DOHH2 (cell line): ENCODE measurements around the gene C19orf25.

Experiments
- H3F3A ChIP-seq: fragments of 200-600 bp; sonication (generic), shearing (Covaris generic); 2 replicates; pipeline ENCODE4 v1.6.0; 2016; ENCODE audit warnings: antibody characterized with exemption, mild to moderate bottlenecking; ENCODE audit not compliant: control insufficient read depth, insufficient read depth
- H3K27ac ChIP-seq: fragments of 200-600 bp; sonication (generic); 2 replicates; pipeline ENCODE4 v1.5.1; 2014; ENCODE audit warnings: low read depth, mild to moderate bottlenecking, low read length, moderate library complexity
- H3K27me3 ChIP-seq: fragments of 200-600 bp; sonication (generic); 2 replicates; pipeline ENCODE4 v1.6.1; 2014; ENCODE audit warnings: mild to moderate bottlenecking, low read length, mixed read lengths; ENCODE audit not compliant: control insufficient read depth
- H3K36me3 ChIP-seq: fragments of 200-600 bp; sonication (generic); 2 replicates; pipeline ENCODE4 v1.6.1; 2014; ENCODE audit warnings: mild to moderate bottlenecking, low read length, moderate library complexity, mixed read lengths; ENCODE audit not compliant: control insufficient read depth
- H3K4me1 ChIP-seq: fragments of 200-600 bp; sonication (generic); 2 replicates; pipeline ENCODE4 v1.6.1; 2014; ENCODE audit warnings: mild to moderate bottlenecking, low read length, mixed read lengths; ENCODE audit not compliant: control insufficient read depth
- H3K4me2 ChIP-seq: fragments of 200-600 bp; sonication (generic); 2 replicates; pipeline ENCODE4 v1.6.0; 2014; ENCODE audit warnings: mild to moderate bottlenecking, low read length, moderate library complexity
- H3K4me3 ChIP-seq: fragments of 200-600 bp; sonication (generic); 2 replicates; pipeline ENCODE4 v1.5.1; 2014; ENCODE audit warnings: mild to moderate bottlenecking, low read length, mixed read lengths
- H3K79me2 ChIP-seq: fragments of 200-600 bp; sonication (generic); 2 replicates; pipeline ENCODE4 v1.6.1; 2014; ENCODE audit warnings: mild to moderate bottlenecking, low read length, mixed read lengths; ENCODE audit not compliant: control insufficient read depth
- H3K9me2 ChIP-seq: fragments of 200-600 bp; sonication (generic); replicated peaks from 2 replicates; pipeline ENCODE4 v1.6.1; 2014; ENCODE audit warnings: mild to moderate bottlenecking, low read length, mixed read lengths; ENCODE audit not compliant: control insufficient read depth
- H3K9me3 ChIP-seq: fragments of 200-600 bp; sonication (generic); 2 replicates; pipeline ENCODE4 v1.6.1; 2014; ENCODE audit warnings: antibody characterized with exemption, low read length, mixed read lengths; ENCODE audit not compliant: control insufficient read depth, insufficient read depth
- H4K20me1 ChIP-seq: fragments of 200-600 bp; sonication (generic); 2 replicates; pipeline ENCODE4 v1.6.0; 2014; ENCODE audit warnings: low read depth, mild to moderate bottlenecking, antibody characterized with exemption, low read length, moderate library complexity; ENCODE audit not compliant: control insufficient read depth, insufficient read depth
- CTCF ChIP-seq: fragments of 200-600 bp; sonication (generic); IDR thresholded peaks from one replicate; pipeline ENCODE4 v1.5.1; 2014; ENCODE audit warnings: antibody characterized with exemption, mild to moderate bottlenecking, low read depth, low read length; ENCODE audit not compliant: poor library complexity, severe bottlenecking
- EZH2phosphoT487 ChIP-seq: fragments of 200-600 bp; sonication (generic); IDR thresholded peaks from 2 replicates; pipeline ENCODE4 v1.6.1; 2017; ENCODE audit warnings: borderline replicate concordance, mild to moderate bottlenecking, antibody characterized with exemption, low read length, moderate library complexity, mixed read lengths

Gene C19orf25

GRCh38 chr19:1490311-1491113 lies 11.5 kb upstream of the C19orf25 start, which contains the start of gene PCSK4:
Gene PCSK4 (minus strand): TSS chr19:1490350. CDS start chr19:1490346, 4 bp downstream.
- Histone ChIP-seq H3F3A (no peaks in the 10 kb centered on the region), H3K4me2 (peak within 1 kb of the TSS; percentile 94), H4K20me1 (0 out of 2 replicates have a peak, but pooled peaks cover 3% of the 10 kb centered on the region), H3K4me1 (peaks cover 15% of the 10 kb centered on the region), H3K9me2 (no peaks in the 10 kb centered on the region), H3K9me3 (no peaks in the 10 kb centered on the region), H3K27me3 (no peaks in the 10 kb centered on the region), H3K36me3 (no peaks in the 10 kb centered on the region), H3K27ac (peak within 1 kb of the TSS; percentile 35; the same call in 1 of the 2 replicates), H3K4me3 (peak within 1 kb of the TSS; percentile 88), H3K79me2 (no peaks in the 10 kb centered on the region)
- TF ChIP-seq CTCF: no peak
- no peak for TF ChIP-seq EZH2phosphoT487

GRCh38 chr19:1489463-1490310 lies 10.7 kb upstream of the C19orf25 start:
- Histone ChIP-seq H3F3A (no peaks in the 10 kb centered on the region), H3K36me3 (no peaks in the 10 kb centered on the region), H3K9me3 (no peaks in the 10 kb centered on the region), H3K9me2 (no peaks in the 10 kb centered on the region), H3K4me2 (peak overlapping the region; percentile 94), H3K79me2 (no peaks in the 10 kb centered on the region), H3K27me3 (no peaks in the 10 kb centered on the region), H3K27ac (peak overlapping the region; percentile 35; the same call in 1 of the 2 replicates), H3K4me1 (peaks cover 15% of the 10 kb centered on the region), H3K4me3 (peak overlapping the region; percentile 88), H4K20me1 (0 out of 2 replicates have a peak, but pooled peaks cover 3% of the 10 kb centered on the region)
- TF ChIP-seq CTCF: no peak
- TF ChIP-seq EZH2phosphoT487: no peak

GRCh38 chr19:1488282-1488601 lies 9.2 kb upstream of the C19orf25 start:
- H3K4me1 ChIP-seq: peaks cover 15% of the 10 kb centered on the region
- H3K27me3 ChIP-seq: no peaks in the 10 kb centered on the region
- no peak overlapping the region for H3K27ac ChIP-seq
- TF ChIP-seq CTCF (no peak), EZH2phosphoT487 (no peak)
- no peaks in the 10 kb centered on the region for H3K9me2 ChIP-seq
- 0 out of 2 replicates have a peak, but pooled peaks cover 3% of the 10 kb centered on the region for H4K20me1 ChIP-seq
- no peak overlapping the region for H3K4me2 ChIP-seq
- no peak overlapping the region for H3K4me3 ChIP-seq
- no peaks in the 10 kb centered on the region for H3F3A ChIP-seq
- no peaks in the 10 kb centered on the region for H3K9me3 ChIP-seq
- H3K79me2 ChIP-seq: no peaks in the 10 kb centered on the region
- H3K36me3 ChIP-seq: no peaks in the 10 kb centered on the region
